Placental epithelial cell (primary cell): ENCODE data around the gene PLA2G3. TPM values are rescaled to one million over a fixed set of nuclear protein-coding genes. Genes with fewer than 3 reads are reported as not detected.
A peak's percentile ranks its signal among the peaks of the same experiment; 100 is the strongest.

Source experiments
- small RNA-seq: library from RNA; depleted of rRNA; stranded (forward); fragments of <200 nt; gene quantifications from one replicate; pipeline ENCODE3, GENCODE V24; 2012
- total RNA-seq: library from RNA; depleted of rRNA; stranded (reverse); fragments of >200 nt; gene quantifications from 2 replicates; pipeline ENCODE4 v1.2.3, GENCODE V29; 2012

The PLA2G3 gene, protein sequence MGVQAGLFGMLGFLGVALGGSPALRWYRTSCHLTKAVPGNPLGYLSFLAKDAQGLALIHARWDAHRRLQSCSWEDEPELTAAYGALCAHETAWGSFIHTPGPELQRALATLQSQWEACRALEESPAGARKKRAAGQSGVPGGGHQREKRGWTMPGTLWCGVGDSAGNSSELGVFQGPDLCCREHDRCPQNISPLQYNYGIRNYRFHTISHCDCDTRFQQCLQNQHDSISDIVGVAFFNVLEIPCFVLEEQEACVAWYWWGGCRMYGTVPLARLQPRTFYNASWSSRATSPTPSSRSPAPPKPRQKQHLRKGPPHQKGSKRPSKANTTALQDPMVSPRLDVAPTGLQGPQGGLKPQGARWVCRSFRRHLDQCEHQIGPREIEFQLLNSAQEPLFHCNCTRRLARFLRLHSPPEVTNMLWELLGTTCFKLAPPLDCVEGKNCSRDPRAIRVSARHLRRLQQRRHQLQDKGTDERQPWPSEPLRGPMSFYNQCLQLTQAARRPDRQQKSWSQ
- total RNA-seq: not detected in 2 replicates

DNA sequence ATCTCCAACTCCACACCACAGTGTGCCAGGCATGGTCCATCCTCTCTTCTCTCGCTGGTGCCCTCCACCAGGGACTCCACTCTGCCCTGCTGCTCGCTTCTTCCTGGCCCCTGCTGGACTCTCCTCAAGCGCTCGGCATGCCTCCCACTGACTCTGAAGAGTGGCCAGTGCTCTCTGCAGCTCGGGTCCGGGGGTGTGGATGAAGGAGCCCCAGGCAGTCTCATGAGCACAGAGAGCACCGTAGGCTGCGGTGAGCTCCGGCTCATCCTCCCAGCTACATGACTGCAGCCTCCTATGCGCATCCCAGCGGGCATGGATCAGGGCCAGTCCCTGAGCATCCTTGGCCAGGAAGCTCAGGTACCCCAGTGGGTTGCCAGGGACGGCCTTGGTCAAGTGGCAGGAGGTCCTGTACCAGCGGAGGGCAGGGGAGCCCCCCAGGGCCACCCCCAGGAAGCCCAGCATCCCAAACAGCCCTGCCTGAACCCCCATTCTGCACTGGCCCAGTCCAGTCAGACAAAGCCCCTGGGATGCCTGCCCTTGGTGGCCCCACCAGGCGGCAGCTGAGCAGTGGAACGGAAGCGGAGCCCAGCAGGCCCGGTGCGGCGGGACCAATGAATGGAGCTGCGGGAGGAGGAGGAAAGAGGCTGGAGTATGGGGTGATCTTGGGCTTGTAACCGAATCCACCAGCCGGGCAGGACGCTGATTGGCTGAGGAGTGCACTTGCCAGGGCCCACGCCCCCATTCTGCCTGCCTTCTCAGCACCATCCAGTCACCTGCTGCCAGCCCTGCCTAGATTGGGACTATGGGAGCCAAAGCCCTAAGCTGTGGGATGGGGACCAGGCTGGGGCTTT lies at the start of gene PLA2G3:
TSS of gene PLA2G3 (minus strand) at position 643 of the 851 bp plus-strand sequence. CDS start at position 489, 154 bp downstream.

DNA sequence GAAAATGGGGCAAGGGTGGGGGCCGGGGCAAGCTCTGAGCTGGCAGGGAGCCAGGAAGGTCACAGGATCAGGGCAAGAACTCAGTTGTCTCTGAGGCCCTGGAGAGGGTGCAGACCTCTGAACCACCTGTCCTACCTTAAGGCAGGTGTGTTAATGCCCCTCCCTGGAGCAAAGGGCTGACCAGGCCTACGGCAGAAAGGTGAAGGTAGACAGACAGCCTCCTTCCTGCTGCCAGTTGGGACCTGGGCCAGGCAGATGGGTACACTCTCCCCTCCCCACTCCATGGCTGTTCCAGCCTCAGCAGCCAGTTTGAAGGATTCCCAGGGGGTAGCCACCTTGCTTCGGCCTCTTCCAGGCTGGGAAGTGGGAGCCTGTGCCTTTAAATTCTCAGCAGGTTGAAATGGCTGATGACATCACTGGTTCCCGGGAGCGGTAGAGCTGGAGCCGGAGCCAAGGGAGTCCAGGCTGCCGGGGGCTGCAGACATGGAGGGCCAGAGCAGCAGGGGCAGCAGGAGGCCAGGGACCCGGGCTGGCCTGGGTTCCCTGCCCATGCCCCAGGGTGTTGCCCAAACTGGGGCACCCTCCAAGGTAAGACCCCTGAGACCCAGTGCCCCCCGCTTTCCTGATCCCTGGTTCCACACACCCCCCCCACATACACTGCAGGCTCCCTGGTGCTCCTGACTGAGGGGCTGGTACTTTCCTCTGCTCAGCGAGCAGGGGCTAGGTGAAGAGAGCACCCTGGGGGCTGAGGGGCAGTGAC lies 17.6 kb downstream of the PLA2G3 start, which contains the start of gene INPP5J:
TSS of gene INPP5J (plus strand) at position 435 of the 760 bp plus-strand sequence. CDS start at position 484, 49 bp downstream.

DNA sequence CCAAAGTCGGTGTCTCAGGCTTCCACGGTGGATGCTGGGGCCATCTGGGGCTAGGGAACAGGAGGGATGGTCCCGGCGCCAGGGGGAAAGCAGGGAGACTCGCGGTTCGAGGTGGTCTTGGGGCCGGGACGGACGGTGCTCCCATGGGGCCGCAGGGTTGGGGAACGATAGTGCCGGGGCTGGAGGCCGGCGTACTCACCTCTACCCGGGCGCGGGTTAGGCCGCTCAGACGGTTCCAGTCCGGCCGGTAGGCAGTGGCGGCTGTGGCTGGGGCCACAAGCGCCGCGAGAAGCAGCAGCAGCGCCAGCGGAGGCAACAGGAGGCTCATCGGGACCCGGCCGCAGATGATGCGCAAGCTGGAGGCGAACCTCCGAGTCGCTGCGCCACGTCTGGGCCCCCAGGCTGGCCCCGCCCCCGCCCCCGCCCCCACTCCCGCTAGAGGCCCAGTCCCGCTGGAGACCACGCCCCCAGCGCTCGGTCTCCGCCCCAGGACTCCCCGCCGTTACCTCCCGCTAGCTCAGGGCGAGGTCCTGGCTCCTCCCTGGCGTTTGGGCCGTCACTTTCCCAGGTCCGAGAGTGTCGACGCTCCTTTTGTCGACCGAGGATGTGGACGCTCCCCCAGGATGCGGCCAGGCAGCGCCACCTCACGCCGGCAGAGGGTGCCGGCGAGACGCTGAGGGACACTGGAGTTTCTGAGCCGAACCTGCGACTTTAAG lies 33.0 kb downstream of the PLA2G3 start, which contains the start of gene SELENOM:
TSS of gene SELENOM (minus strand) at position 391 of the 716 bp plus-strand sequence. CDS start at position 328, 63 bp downstream.

Small RNAs within 50 kb of the gene (small RNA-seq; reads per million reads assigned to genes)
- 2.3 reads per million, percentile 81 among the genes with 10 or more reads in this experiment for gene MIR3928

Other genes starting within 250 kb of the PLA2G3 start
- 13.2 and 20.0 TPM in 2 replicates for gene MORC2, start 171.7 kb downstream of the PLA2G3 start, total RNA-seq
- gene TUG1, start 171.2 kb downstream of the PLA2G3 start, total RNA-seq: 58.3 and 69.9 TPM in 2 replicates
- gene SMTN, start 59.2 kb downstream of the PLA2G3 start, total RNA-seq: 35.7 and 49.5 TPM in 2 replicates
- gene SELENOM, start 32.9 kb downstream of the PLA2G3 start, total RNA-seq: 59.2 and 79.7 TPM in 2 replicates
- 0.43 and 0.79 TPM in 2 replicates for gene INPP5J, start 17.5 kb downstream of the PLA2G3 start, total RNA-seq
- gene RNF185, start 19.7 kb upstream of the PLA2G3 start, total RNA-seq: 29.4 and 33.1 TPM in 2 replicates
- gene LIMK2, start 71.8 kb upstream of the PLA2G3 start, total RNA-seq: 91.9 and 238 TPM in 2 replicates
- gene PIK3IP1, start 152.0 kb upstream of the PLA2G3 start, total RNA-seq: 3.8 and 22.0 TPM in 2 replicates
- gene PATZ1, start 205.8 kb upstream of the PLA2G3 start, total RNA-seq: 22.3 and 30.2 TPM in 2 replicates